Breast epithelium (tissue), 3 donors: ENCODE results near the gene CFAP300.

Experiments
- POLR2A ChIP-seq: fragments of 450-650 bp; IDR thresholded peaks from one replicate; pipeline ENCODE4 v1.6.1; 2016; ENCODE audit warnings: antibody characterized with exemption, mild to moderate bottlenecking, moderate library complexity
- POLR2AphosphoS5 ChIP-seq, 3 donors: sonication (generic); formaldehyde crosslinking; IDR thresholded peaks; one replicate each; pipeline ENCODE4 v1.6.1; 2017; ENCODE audit warnings: antibody characterized with exemption in 3 of 3
- TF ChIP-seq, protein P1 (sequence below), 3 donors: fragments of 450-650 bp; IDR thresholded peaks; one replicate each; pipeline ENCODE4 v1.5.1; 2016 to 2017; ENCODE audit warnings: antibody characterized with exemption in 3 of 3, mild to moderate bottlenecking in 3 of 3, moderate library complexity in 3 of 3

DNA sequence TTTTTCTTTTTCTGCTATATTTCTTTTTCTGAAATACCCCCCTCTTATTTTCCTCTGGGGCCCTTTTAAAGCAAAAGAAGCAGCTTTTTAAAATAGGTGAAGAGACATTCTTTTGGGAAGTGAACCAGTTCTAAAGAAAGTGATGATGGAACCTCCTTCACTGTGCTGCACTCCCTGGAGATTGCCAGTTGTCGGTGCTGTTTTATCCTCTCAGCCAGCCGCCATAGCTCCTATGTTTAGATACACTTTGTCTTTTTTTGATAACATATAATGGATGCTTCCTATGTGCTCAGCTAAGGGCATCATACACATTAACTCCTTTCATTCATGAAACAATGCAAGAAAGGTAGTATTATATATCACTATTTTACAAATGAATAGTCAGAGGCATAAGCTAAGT is 14.0 kb downstream of the CFAP300 start:
- TF ChIP-seq POLR2AphosphoS5 (IDR thresholded peaks at IDR 0.05) (no peak), POLR2A (no peak)
- TF ChIP-seq, protein P1, sequence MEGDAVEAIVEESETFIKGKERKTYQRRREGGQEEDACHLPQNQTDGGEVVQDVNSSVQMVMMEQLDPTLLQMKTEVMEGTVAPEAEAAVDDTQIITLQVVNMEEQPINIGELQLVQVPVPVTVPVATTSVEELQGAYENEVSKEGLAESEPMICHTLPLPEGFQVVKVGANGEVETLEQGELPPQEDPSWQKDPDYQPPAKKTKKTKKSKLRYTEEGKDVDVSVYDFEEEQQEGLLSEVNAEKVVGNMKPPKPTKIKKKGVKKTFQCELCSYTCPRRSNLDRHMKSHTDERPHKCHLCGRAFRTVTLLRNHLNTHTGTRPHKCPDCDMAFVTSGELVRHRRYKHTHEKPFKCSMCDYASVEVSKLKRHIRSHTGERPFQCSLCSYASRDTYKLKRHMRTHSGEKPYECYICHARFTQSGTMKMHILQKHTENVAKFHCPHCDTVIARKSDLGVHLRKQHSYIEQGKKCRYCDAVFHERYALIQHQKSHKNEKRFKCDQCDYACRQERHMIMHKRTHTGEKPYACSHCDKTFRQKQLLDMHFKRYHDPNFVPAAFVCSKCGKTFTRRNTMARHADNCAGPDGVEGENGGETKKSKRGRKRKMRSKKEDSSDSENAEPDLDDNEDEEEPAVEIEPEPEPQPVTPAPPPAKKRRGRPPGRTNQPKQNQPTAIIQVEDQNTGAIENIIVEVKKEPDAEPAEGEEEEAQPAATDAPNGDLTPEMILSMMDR (IDR thresholded peaks at IDR 0.05) = no peak
